ENCODE data around the gene TSPAN17. TPM values are rescaled to one million over a fixed set of nuclear protein-coding genes. Genes with fewer than 3 reads are reported as not detected.
"Not testable (repeated sequence)": the region's sequence is repeated elsewhere in the genome, so short reads cannot be mapped to it uniquely, and the experiment has no call there.

The TSPAN17 gene, protein sequence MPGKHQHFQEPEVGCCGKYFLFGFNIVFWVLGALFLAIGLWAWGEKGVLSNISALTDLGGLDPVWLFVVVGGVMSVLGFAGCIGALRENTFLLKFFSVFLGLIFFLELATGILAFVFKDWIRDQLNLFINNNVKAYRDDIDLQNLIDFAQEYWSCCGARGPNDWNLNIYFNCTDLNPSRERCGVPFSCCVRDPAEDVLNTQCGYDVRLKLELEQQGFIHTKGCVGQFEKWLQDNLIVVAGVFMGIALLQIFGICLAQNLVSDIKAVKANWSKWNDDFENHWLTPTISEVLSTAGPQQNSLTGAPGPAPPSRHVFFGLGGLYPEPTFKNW
- 23.3 and 27.8 TPM in 2 replicates for total RNA-seq (2021)
- percentile 50 among the genes with signal in this experiment for Bru-seq, nascent RNA
- percentile 68 among the genes with signal in this experiment for BruChase-seq, experiment 1, labeled RNA remaining after a 2-hour chase
- BruChase-seq, experiment 2, labeled RNA remaining after a 6-hour chase, result percentile 80 among the genes with signal in this experiment
- long read RNA-seq, partial matches to known transcripts, result 1 of 14 reads
- long read RNA-seq, other reads (novel, unspliced or antisense), result 10 of 14 reads

- DNase-seq (ENCODE audit: low spot score), result peak; percentile 97
- POLR2A ChIA-PET (ENCODE audit: low non-redundant PET), result no interaction called here
- H3K4me3 ChIP-seq (ENCODE audit: low read depth, low read length, poor library complexity, severe bottlenecking), result peak within 1 kb of the TSS; percentile 79
- intact Hi-C loops (cut with micrococcal nuclease; ENCODE audit: unreplicated experiment), result no loop called here
- no peaks in the 10 kb centered on the region for H3K4me1 ChIP-seq (ENCODE audit: insufficient read depth, low read length, poor library complexity, severe bottlenecking)
- CTCF ChIA-PET, result interaction anchor here (0.5 to 2.3 kb wide), 2 partner anchors 14 to 440 kb away, joined by 3 to 11 read pairs; no protein-coding TSS in a partner anchor
- H3K36me3 ChIP-seq (ENCODE audit: insufficient read depth, low read length, poor library complexity, severe bottlenecking), result no peaks in the 10 kb centered on the region
- no peaks in the 10 kb centered on the region for H3K9me3 ChIP-seq (ENCODE audit: low read depth, low read length, poor library complexity, severe bottlenecking)
- H3K27ac ChIP-seq (ENCODE audit: low read depth, low read length, poor library complexity, severe bottlenecking), result peak within 1 kb of the TSS; percentile 82
- BruUV-seq (replicated peaks), result no TSS peak
- H3K27me3 ChIP-seq (replicated peaks; ENCODE audit: insufficient read depth, low read depth, low read length, poor library complexity), result no peaks in the 10 kb centered on the region
- TF ChIP-seq, protein P1, sequence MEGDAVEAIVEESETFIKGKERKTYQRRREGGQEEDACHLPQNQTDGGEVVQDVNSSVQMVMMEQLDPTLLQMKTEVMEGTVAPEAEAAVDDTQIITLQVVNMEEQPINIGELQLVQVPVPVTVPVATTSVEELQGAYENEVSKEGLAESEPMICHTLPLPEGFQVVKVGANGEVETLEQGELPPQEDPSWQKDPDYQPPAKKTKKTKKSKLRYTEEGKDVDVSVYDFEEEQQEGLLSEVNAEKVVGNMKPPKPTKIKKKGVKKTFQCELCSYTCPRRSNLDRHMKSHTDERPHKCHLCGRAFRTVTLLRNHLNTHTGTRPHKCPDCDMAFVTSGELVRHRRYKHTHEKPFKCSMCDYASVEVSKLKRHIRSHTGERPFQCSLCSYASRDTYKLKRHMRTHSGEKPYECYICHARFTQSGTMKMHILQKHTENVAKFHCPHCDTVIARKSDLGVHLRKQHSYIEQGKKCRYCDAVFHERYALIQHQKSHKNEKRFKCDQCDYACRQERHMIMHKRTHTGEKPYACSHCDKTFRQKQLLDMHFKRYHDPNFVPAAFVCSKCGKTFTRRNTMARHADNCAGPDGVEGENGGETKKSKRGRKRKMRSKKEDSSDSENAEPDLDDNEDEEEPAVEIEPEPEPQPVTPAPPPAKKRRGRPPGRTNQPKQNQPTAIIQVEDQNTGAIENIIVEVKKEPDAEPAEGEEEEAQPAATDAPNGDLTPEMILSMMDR (conservative IDR thresholded peaks at IDR 0.05; ENCODE audit: low read depth, low read length), result peak; percentile 31; the same call in 1 of the 2 replicates
- TF ChIP-seq EZH2 (IDR thresholded peaks at IDR 0.05; ENCODE audit: borderline replicate concordance, low read depth, low read length, poor library complexity, severe bottlenecking), result no peak
These were observed at the start of gene TSPAN17 for GRCh38 chr5:176647030-176647842. Gene TSPAN17, plus strand, starts transcription at chr5:176647484. Its CDS starts 132 bp downstream, at chr5:176647616.

DNA sequence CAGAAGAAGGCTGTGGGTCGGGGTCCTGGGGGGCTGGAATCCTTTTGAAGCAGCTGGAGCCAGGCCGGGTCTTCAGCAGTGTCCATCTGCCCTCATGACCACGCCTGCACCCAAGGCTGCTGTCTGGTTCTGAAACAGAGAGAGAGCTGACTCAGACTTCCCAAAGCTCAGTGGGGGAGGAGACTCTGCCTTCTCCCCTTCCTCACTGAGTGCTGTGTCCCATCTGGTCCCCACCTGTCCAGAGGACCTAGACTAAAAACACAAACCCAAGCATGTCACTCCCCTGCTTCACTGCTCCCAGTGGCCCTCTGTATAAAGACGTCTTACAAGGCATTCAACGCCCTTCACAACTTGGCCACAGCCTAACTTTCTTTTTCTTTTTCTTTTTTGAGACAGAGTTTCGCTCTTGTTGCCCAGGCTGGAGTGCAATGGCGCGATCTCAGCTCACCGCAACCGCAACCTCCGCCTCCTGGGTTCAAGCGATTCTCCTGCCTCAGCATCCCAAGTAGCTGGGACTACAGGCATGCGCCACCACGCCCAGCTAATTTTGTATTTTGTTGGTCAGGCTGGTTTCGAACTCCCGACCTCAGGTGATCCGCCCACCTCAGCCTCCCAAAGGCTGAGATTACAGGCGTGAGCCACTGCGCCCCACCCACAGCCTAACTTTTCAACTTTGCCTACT, 47.4 kb upstream of the TSPAN17 start:
- H3K4me1 ChIP-seq (ENCODE audit: insufficient read depth, low read length, poor library complexity, severe bottlenecking); H3K9me3 ChIP-seq (ENCODE audit: low read depth, low read length, poor library complexity, severe bottlenecking); POLR2A ChIA-PET (ENCODE audit: low non-redundant PET); H3K4me3 ChIP-seq (ENCODE audit: low read depth, low read length, poor library complexity, severe bottlenecking); H3K27ac ChIP-seq (ENCODE audit: low read depth, low read length, poor library complexity, severe bottlenecking); intact Hi-C loops (cut with micrococcal nuclease; ENCODE audit: unreplicated experiment); H3K27me3 ChIP-seq (replicated peaks; ENCODE audit: insufficient read depth, low read depth, low read length, poor library complexity); DNase-seq (ENCODE audit: low spot score); CTCF ChIA-PET; H3K36me3 ChIP-seq (ENCODE audit: insufficient read depth, low read length, poor library complexity, severe bottlenecking); BruUV-seq (replicated peaks): not testable (repeated sequence)

GRCh38 chr5:176601901-176602482, 45.3 kb upstream of the TSPAN17 start:
- no peak overlapping the region for H3K4me3 ChIP-seq (ENCODE audit: low read depth, low read length, poor library complexity, severe bottlenecking)
- H3K4me1 ChIP-seq (ENCODE audit: insufficient read depth, low read length, poor library complexity, severe bottlenecking), result peaks cover 9% of the 10 kb centered on the region
- POLR2A ChIA-PET (ENCODE audit: low non-redundant PET), result no interaction called here
- H3K27ac ChIP-seq (ENCODE audit: low read depth, low read length, poor library complexity, severe bottlenecking), result no peak overlapping the region
- TF ChIP-seq, protein P1 (conservative IDR thresholded peaks at IDR 0.05; ENCODE audit: low read depth, low read length), result no peak
- TF ChIP-seq EZH2 (IDR thresholded peaks at IDR 0.05; ENCODE audit: borderline replicate concordance, low read depth, low read length, poor library complexity, severe bottlenecking), result no peak
- DNase-seq (ENCODE audit: low spot score), result no peak
- intact Hi-C loops (cut with micrococcal nuclease; ENCODE audit: unreplicated experiment), result no loop called here
- H3K9me3 ChIP-seq (ENCODE audit: low read depth, low read length, poor library complexity, severe bottlenecking), result no peaks in the 10 kb centered on the region
- H3K36me3 ChIP-seq (ENCODE audit: insufficient read depth, low read length, poor library complexity, severe bottlenecking), result no peaks in the 10 kb centered on the region
- no peaks in the 10 kb centered on the region for H3K27me3 ChIP-seq (replicated peaks; ENCODE audit: insufficient read depth, low read depth, low read length, poor library complexity)
- CTCF ChIA-PET, result no interaction called here
- no TSS peak for BruUV-seq (replicated peaks)

Measured in A673 (cell line).